HepG2 (cell line): ENCODE results near the gene ADAT3. TPM values are rescaled to one million over a fixed set of nuclear protein-coding genes. Genes with fewer than 3 reads are reported as not detected.

Experiments
- ARNTL ChIP-seq: sonication (generic); formaldehyde crosslinking; IDR thresholded peaks from 2 replicates; pipeline ENCODE4 v1.4.0; 2020; ENCODE audit warnings: mild to moderate bottlenecking, missing genetic modification reagents
- ATF6 ChIP-seq: sonication (generic); formaldehyde crosslinking; conservative IDR thresholded peaks from 2 replicates; pipeline ENCODE4 v1.4.0; 2020; ENCODE audit warnings: missing genetic modification reagents
- EEA1 ChIP-seq: sonication (generic); formaldehyde crosslinking; IDR thresholded peaks from 2 replicates; pipeline ENCODE4 v1.5.1; 2020; ENCODE audit warnings: mild to moderate bottlenecking, missing genetic modification reagents, borderline replicate concordance
- ELF3 ChIP-seq: IDR thresholded peaks from 2 replicates; pipeline ENCODE4 v1.6.1; 2016; ENCODE audit warnings: missing genetic modification reagents, missing compliant biosample characterization
- FOXO4 ChIP-seq: sonication (generic); formaldehyde crosslinking; conservative IDR thresholded peaks from 2 replicates; pipeline ENCODE4 v1.8.1; 2023; ENCODE audit warnings: missing genetic modification reagents
- HBP1 ChIP-seq: IDR thresholded peaks from 2 replicates; pipeline ENCODE4 v1.6.1; 2016; ENCODE audit warnings: low read depth, control low read depth
- PPARG ChIP-seq: conservative IDR thresholded peaks from 2 replicates; pipeline ENCODE4 v1.6.1; 2016; ENCODE audit warnings: missing biosample characterization, missing genetic modification reagents
- STAT5B ChIP-seq: sonication (generic); formaldehyde crosslinking; IDR thresholded peaks from 2 replicates; pipeline ENCODE4 v1.4.0; 2020; ENCODE audit warnings: missing genetic modification reagents
- STAT6 ChIP-seq: sonication (generic); formaldehyde crosslinking; IDR thresholded peaks from 2 replicates; pipeline ENCODE4 v1.4.0; 2020; ENCODE audit warnings: missing genetic modification reagents, mild to moderate bottlenecking, borderline replicate concordance
- TCF7L2 ChIP-seq: IDR thresholded peaks from 2 replicates; pipeline ENCODE4 v1.6.1; 2011; ENCODE audit warnings: mild to moderate bottlenecking, low read depth, low read length, moderate library complexity
- ZBTB26 ChIP-seq: IDR thresholded peaks from 2 replicates; pipeline ENCODE4 v1.6.1; 2016; ENCODE audit warnings: missing compliant biosample characterization, missing genetic modification reagents, borderline replicate concordance
- ZBTB44 ChIP-seq: sonication (generic); formaldehyde crosslinking; IDR thresholded peaks from 2 replicates; pipeline ENCODE4 v1.4.0; 2020; ENCODE audit warnings: missing genetic modification reagents
- ZNF12 ChIP-seq: sonication (generic); formaldehyde crosslinking; IDR thresholded peaks from 2 replicates; pipeline ENCODE4 v1.5.0; 2020; ENCODE audit warnings: missing genetic modification reagents
- ZNF251 ChIP-seq: sonication (generic); formaldehyde crosslinking; IDR thresholded peaks from 2 replicates; pipeline ENCODE4 v1.9.0; 2021; ENCODE audit warnings: mild to moderate bottlenecking, missing genetic modification reagents
- ZNF549 ChIP-seq: sonication (generic); formaldehyde crosslinking; IDR thresholded peaks from 2 replicates; pipeline ENCODE4 v1.5.0; 2020; ENCODE audit warnings: missing genetic modification reagents
- ZNF605 ChIP-seq: sonication (generic); formaldehyde crosslinking; IDR thresholded peaks from 2 replicates; pipeline ENCODE4 v1.8.0; 2022; ENCODE audit warnings: mild to moderate bottlenecking, missing genetic modification reagents
- ZNF747 ChIP-seq: sonication (generic); formaldehyde crosslinking; IDR thresholded peaks from 2 replicates; pipeline ENCODE4 v1.8.1; 2023; ENCODE audit warnings: missing genetic modification reagents, mild to moderate bottlenecking, borderline replicate concordance
- ZZZ3 ChIP-seq: sonication (generic); formaldehyde crosslinking; IDR thresholded peaks from 2 replicates; pipeline ENCODE4 v1.4.0; 2020; ENCODE audit warnings: missing genetic modification reagents, mild to moderate bottlenecking, borderline replicate concordance
- polyA plus RNA-seq, 8 experiments: library from polyadenylated mRNA; depleted of rRNA in 3 of 8; stranded (reverse) in 7 of 8; unstranded in 1 of 8; fragments of >200 nt; fragmentation: Illumina TruSeq in 4 of 8; extraction: Trizol in 4 of 8; gene quantifications; 2 replicates each; pipeline versions ENCODE4 v1.2.1 to v1.2.3, GENCODE V29; 2011 to 2016; ENCODE audit warnings: low read depth in 4 of 8, missing spikeins in 1 of 8, mixed read lengths in 1 of 8; ENCODE audit not compliant: insufficient read depth in 1 of 8
- total RNA-seq, 5 experiments: library from RNA; depleted of rRNA; stranded (reverse); fragments of >200 nt; fragmentation: Illumina TruSeq; extraction: Trizol; gene quantifications; 2 replicates each; pipeline ENCODE4 v1.2.3, GENCODE V29; 2016; ENCODE audit warnings: low read depth in 1 of 5

The ADAT3 gene
- total and polyA plus RNA-seq, 2 of the 13 experiments (the other 11 are each of a cell fraction or from before 2014, with no cell fraction given), result 0.95 to 3.5 TPM

GRCh38 chr19:1875646-1876495, 29.3 kb upstream of the ADAT3 start (continued):
- TF ChIP-seq STAT6 (no peak), HBP1 (CRISPR knock-in tag) (peak; percentile 68; the same call in 1 of the 2 replicates), ZBTB26 (peak; percentile 51; the same call in 1 of the 2 replicates), PPARG (CRISPR knock-in tag) (peak; percentile 45; the same call in 1 of the 2 replicates), ZZZ3 (CRISPR knock-in tag) (peak; percentile 82), ZNF549 (no peak), STAT5B (CRISPR knock-in tag) (no peak), ARNTL (CRISPR knock-in tag) (peak; percentile 82; the same call in 1 of the 2 replicates), EEA1 (CRISPR knock-in tag) (peak; percentile 94), ZBTB44 (CRISPR knock-in tag) (peak; percentile 84), FOXO4 (CRISPR knock-in tag) (no peak), ZNF605 (CRISPR knock-in tag) (peak; percentile 76), ZNF251 (0 out of 2 replicates have a peak, but pooled peaks have one; percentile 29), ELF3 (peak; percentile 95), ZNF747 (CRISPR knock-in tag) (peak; percentile 89; the same call in 1 of the 2 replicates), ZNF12 (CRISPR knock-in tag) (0 out of 2 replicates have a peak, but pooled peaks have one; percentile 27), ATF6 (CRISPR knock-in tag) (no peak), TCF7L2 (no peak)
